C1 segment of cervical spinal cord (tissue), 14 donors: ENCODE measurements around the gene NFIB.

Experiments used
- DNase-seq, 14 donors: peaks; one replicate each; lab custom pipeline; 2025; lab: John Stamatoyannopoulos, UW

The NFIB gene

GRCh38 chr9:14345354-14346230 is 31.7 kb upstream of the NFIB start:
- DNase-seq = peak in 1 of 14 donors; percentile 14

- no peak for DNase-seq
Measured at GRCh38 chr9:14344941-14345353, 31.0 kb upstream of the NFIB start.

- DNase-seq = peak in 10 of 14 donors; percentile 34 to 90 (median 80)
Measured at GRCh38 chr9:14344053-14344524, 30.1 kb upstream of the NFIB start.

- DNase-seq = no peak
Measured at GRCh38 chr9:14343261-14344031, 29.5 kb upstream of the NFIB start.

GRCh38 chr9:14342736-14343135 is 28.8 kb upstream of the NFIB start:
- DNase-seq = no peak

GRCh38 chr9:14341437-14342122 is 27.6 kb upstream of the NFIB start:
- DNase-seq = no peak

GRCh38 chr9:14340994-14341393 is 27.1 kb upstream of the NFIB start:
- DNase-seq = no peak

GRCh38 chr9:14340219-14340873 is 26.4 kb upstream of the NFIB start:
- DNase-seq = no peak

- DNase-seq = no peak
Measured at GRCh38 chr9:14339746-14340145, 25.8 kb upstream of the NFIB start.

GRCh38 chr9:14337615-14338014 is 23.7 kb upstream of the NFIB start:
- no peak for DNase-seq

- no peak for DNase-seq
Measured at GRCh38 chr9:14336244-14336643, 22.3 kb upstream of the NFIB start.

- no peak for DNase-seq
Measured at GRCh38 chr9:14331120-14331519, 17.2 kb upstream of the NFIB start.

- DNase-seq = no peak
Measured at GRCh38 chr9:14327036-14327435, 13.1 kb upstream of the NFIB start.

- no peak for DNase-seq
Measured at GRCh38 chr9:14326264-14326826, 12.4 kb upstream of the NFIB start.

- no peak for DNase-seq
Measured at GRCh38 chr9:14325147-14325546, 11.2 kb upstream of the NFIB start.

GRCh38 chr9:14323985-14324650 is 10.2 kb upstream of the NFIB start:
- DNase-seq = no peak

GRCh38 chr9:14323083-14323971 is 9.4 kb upstream of the NFIB start:
- no peak for DNase-seq

GRCh38 chr9:14322211-14323082 is 8.5 kb upstream of the NFIB start:
- peak in 11 of 14 donors; percentile 52 to 93 (median 86) for DNase-seq
